ENCODE data around the gene THEM4.
"Not testable (repeated sequence)": the region's sequence is repeated elsewhere in the genome, so short reads cannot be mapped to it uniquely, and the experiment has no call there.

The THEM4 gene

GRCh38 chr1:151893176-151893924, 16.0 kb downstream of the THEM4 start:
- DNase-seq (ENCODE audit: low read depth): no peak

GRCh38 chr1:151892190-151892589, 17.1 kb downstream of the THEM4 start:
- no peak for DNase-seq (ENCODE audit: low read depth)

- DNase-seq (ENCODE audit: low read depth): no peak
These were observed 17.8 kb downstream of the THEM4 start for GRCh38 chr1:151891512-151891911.

- DNase-seq (ENCODE audit: low read depth): no peak
These were observed 20.2 kb downstream of the THEM4 start for GRCh38 chr1:151888972-151889570.

GRCh38 chr1:151887028-151887427, 22.3 kb downstream of the THEM4 start:
- DNase-seq (ENCODE audit: low read depth): peak; percentile 27

GRCh38 chr1:151885479-151885878, 23.8 kb downstream of the THEM4 start:
- DNase-seq (ENCODE audit: low read depth): no peak

- DNase-seq (ENCODE audit: low read depth): not testable (repeated sequence)
These were observed 24.4 kb downstream of the THEM4 start for GRCh38 chr1:151884879-151885278.

GRCh38 chr1:151884445-151884844, 24.9 kb downstream of the THEM4 start:
- DNase-seq (ENCODE audit: low read depth): not testable (repeated sequence)

GRCh38 chr1:151883898-151884297, 25.4 kb downstream of the THEM4 start:
- not testable (repeated sequence) for DNase-seq (ENCODE audit: low read depth)

GRCh38 chr1:151882918-151883317, 26.4 kb downstream of the THEM4 start:
- DNase-seq (ENCODE audit: low read depth): not testable (repeated sequence)

GRCh38 chr1:151882466-151882865, 26.8 kb downstream of the THEM4 start:
- no peak for DNase-seq (ENCODE audit: low read depth)

- no peak for DNase-seq (ENCODE audit: low read depth)
These were observed 27.8 kb downstream of the THEM4 start for GRCh38 chr1:151881479-151881878.

GRCh38 chr1:151875419-151876097, 33.8 kb downstream of the THEM4 start:
- DNase-seq (ENCODE audit: low read depth): no peak

GRCh38 chr1:151872776-151873175, 36.5 kb downstream of the THEM4 start:
- not testable (repeated sequence) for DNase-seq (ENCODE audit: low read depth)

- DNase-seq (ENCODE audit: low read depth): no peak
These were observed 37.9 kb downstream of the THEM4 start for GRCh38 chr1:151871284-151872030.

- no peak for DNase-seq (ENCODE audit: low read depth)
These were observed 40.8 kb downstream of the THEM4 start for GRCh38 chr1:151868486-151868885.

- DNase-seq (ENCODE audit: low read depth): peak; percentile 61
These were observed 41.4 kb downstream of the THEM4 start for GRCh38 chr1:151867765-151868411.

- DNase-seq (ENCODE audit: low read depth): peak; percentile 21
These were observed 42.0 kb downstream of the THEM4 start for GRCh38 chr1:151867321-151867720.

- no peak for DNase-seq (ENCODE audit: low read depth)
These were observed 44.9 kb downstream of the THEM4 start for GRCh38 chr1:151864411-151864810.

- DNase-seq (ENCODE audit: low read depth): no peak
These were observed 46.7 kb downstream of the THEM4 start for GRCh38 chr1:151862604-151863003.

- DNase-seq (ENCODE audit: low read depth): no peak
These were observed 48.7 kb downstream of the THEM4 start for GRCh38 chr1:151860504-151861187.
